DOHH2 (cell line): Measurements from ENCODE around the gene NBPF1.
"Not testable (repeated sequence)": the region's sequence is repeated elsewhere in the genome, so short reads cannot be mapped to it uniquely, and the experiment has no call there.

Source experiments
- H3F3A ChIP-seq: fragments of 200-600 bp; sonication (generic), shearing (Covaris generic); 2 replicates; pipeline ENCODE4 v1.6.0; 2016; ENCODE audit warnings: antibody characterized with exemption, mild to moderate bottlenecking; ENCODE audit not compliant: control insufficient read depth, insufficient read depth
- H3K27ac ChIP-seq: fragments of 200-600 bp; sonication (generic); 2 replicates; pipeline ENCODE4 v1.5.1; 2014; ENCODE audit warnings: low read depth, mild to moderate bottlenecking, low read length, moderate library complexity
- H3K27me3 ChIP-seq: fragments of 200-600 bp; sonication (generic); 2 replicates; pipeline ENCODE4 v1.6.1; 2014; ENCODE audit warnings: mild to moderate bottlenecking, low read length, mixed read lengths; ENCODE audit not compliant: control insufficient read depth
- H3K36me3 ChIP-seq: fragments of 200-600 bp; sonication (generic); 2 replicates; pipeline ENCODE4 v1.6.1; 2014; ENCODE audit warnings: mild to moderate bottlenecking, low read length, moderate library complexity, mixed read lengths; ENCODE audit not compliant: control insufficient read depth
- H3K4me1 ChIP-seq: fragments of 200-600 bp; sonication (generic); 2 replicates; pipeline ENCODE4 v1.6.1; 2014; ENCODE audit warnings: mild to moderate bottlenecking, low read length, mixed read lengths; ENCODE audit not compliant: control insufficient read depth
- H3K4me2 ChIP-seq: fragments of 200-600 bp; sonication (generic); 2 replicates; pipeline ENCODE4 v1.6.0; 2014; ENCODE audit warnings: mild to moderate bottlenecking, low read length, moderate library complexity
- H3K4me3 ChIP-seq: fragments of 200-600 bp; sonication (generic); 2 replicates; pipeline ENCODE4 v1.5.1; 2014; ENCODE audit warnings: mild to moderate bottlenecking, low read length, mixed read lengths
- H3K79me2 ChIP-seq: fragments of 200-600 bp; sonication (generic); 2 replicates; pipeline ENCODE4 v1.6.1; 2014; ENCODE audit warnings: mild to moderate bottlenecking, low read length, mixed read lengths; ENCODE audit not compliant: control insufficient read depth
- H3K9me2 ChIP-seq: fragments of 200-600 bp; sonication (generic); replicated peaks from 2 replicates; pipeline ENCODE4 v1.6.1; 2014; ENCODE audit warnings: mild to moderate bottlenecking, low read length, mixed read lengths; ENCODE audit not compliant: control insufficient read depth
- H3K9me3 ChIP-seq: fragments of 200-600 bp; sonication (generic); 2 replicates; pipeline ENCODE4 v1.6.1; 2014; ENCODE audit warnings: antibody characterized with exemption, low read length, mixed read lengths; ENCODE audit not compliant: control insufficient read depth, insufficient read depth
- H4K20me1 ChIP-seq: fragments of 200-600 bp; sonication (generic); 2 replicates; pipeline ENCODE4 v1.6.0; 2014; ENCODE audit warnings: low read depth, mild to moderate bottlenecking, antibody characterized with exemption, low read length, moderate library complexity; ENCODE audit not compliant: control insufficient read depth, insufficient read depth
- EZH2phosphoT487 ChIP-seq: fragments of 200-600 bp; sonication (generic); IDR thresholded peaks from 2 replicates; pipeline ENCODE4 v1.6.1; 2017; ENCODE audit warnings: borderline replicate concordance, mild to moderate bottlenecking, antibody characterized with exemption, low read length, moderate library complexity, mixed read lengths
- TF ChIP-seq, protein P1 (sequence below): fragments of 200-600 bp; sonication (generic); IDR thresholded peaks from one replicate; pipeline ENCODE4 v1.5.1; 2014; ENCODE audit warnings: antibody characterized with exemption, mild to moderate bottlenecking, low read depth, low read length; ENCODE audit not compliant: poor library complexity, severe bottlenecking

NBPF1 gene

DNA sequence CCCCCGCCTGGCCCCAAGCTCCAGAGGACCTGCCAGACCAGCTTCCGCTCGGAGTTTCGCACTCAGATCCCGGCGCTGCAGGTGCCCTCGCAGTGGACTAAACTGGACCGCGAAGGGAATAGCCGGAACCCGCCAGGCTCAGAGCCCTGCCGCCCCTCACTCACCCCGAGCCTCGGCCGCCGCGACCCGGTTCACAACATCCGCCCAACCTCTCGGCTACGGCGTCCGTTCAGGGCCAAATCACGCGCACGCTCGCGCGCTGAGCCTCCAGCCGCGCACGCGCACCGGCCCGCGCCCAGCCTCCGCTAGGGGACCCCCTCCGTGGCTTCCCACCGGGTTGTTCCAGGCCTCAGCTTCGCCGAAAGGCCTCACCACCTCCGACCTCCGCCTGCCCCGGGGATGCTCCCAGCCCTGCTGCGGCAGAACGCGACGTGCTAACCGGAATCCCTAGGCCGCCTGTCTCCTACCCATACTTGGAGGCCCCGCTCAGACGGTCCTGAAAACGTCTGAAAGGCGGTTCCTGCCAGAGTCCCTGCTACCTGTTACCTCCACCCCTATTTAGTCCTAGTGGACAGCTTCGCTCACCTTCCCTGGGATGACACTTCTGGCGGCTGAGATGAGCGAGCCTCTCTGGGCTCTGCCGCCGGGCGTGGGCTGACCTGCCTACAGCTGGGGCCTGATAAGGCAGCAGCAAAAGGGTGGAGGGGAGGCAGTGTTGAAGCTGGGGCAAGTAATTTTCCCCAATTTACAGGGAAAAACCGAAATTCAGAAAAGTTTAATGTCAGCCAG, 31.3 kb upstream of the NBPF1 start:
- TF ChIP-seq, protein P1, sequence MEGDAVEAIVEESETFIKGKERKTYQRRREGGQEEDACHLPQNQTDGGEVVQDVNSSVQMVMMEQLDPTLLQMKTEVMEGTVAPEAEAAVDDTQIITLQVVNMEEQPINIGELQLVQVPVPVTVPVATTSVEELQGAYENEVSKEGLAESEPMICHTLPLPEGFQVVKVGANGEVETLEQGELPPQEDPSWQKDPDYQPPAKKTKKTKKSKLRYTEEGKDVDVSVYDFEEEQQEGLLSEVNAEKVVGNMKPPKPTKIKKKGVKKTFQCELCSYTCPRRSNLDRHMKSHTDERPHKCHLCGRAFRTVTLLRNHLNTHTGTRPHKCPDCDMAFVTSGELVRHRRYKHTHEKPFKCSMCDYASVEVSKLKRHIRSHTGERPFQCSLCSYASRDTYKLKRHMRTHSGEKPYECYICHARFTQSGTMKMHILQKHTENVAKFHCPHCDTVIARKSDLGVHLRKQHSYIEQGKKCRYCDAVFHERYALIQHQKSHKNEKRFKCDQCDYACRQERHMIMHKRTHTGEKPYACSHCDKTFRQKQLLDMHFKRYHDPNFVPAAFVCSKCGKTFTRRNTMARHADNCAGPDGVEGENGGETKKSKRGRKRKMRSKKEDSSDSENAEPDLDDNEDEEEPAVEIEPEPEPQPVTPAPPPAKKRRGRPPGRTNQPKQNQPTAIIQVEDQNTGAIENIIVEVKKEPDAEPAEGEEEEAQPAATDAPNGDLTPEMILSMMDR: peak; percentile 66
- H3K4me3 ChIP-seq: peak overlapping the region; percentile 76

DNA sequence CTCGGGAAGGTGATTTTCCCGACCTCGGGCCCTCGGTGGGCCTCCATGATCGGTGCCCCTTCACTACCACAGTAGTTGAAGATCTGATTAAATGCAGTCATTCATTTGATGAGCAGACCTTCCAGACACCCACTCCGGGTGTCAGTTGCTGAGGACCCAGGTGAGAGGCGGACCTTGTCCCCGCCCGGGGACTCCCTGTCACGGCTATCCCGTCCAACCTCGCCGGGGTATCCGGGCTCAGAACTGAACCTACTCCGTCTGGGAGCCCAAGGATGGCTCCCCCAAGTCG, 30.8 kb upstream of the NBPF1 start:
- H3K4me1 ChIP-seq: peaks cover 25% of the 10 kb centered on the region

More for the DNA sequence above, 31.3 kb upstream of the NBPF1 start:
- not testable (repeated sequence) for H3K36me3 ChIP-seq, H3K9me3 ChIP-seq, H3F3A ChIP-seq, H3K9me2 ChIP-seq, H3K27me3 ChIP-seq, H4K20me1 ChIP-seq
- Histone ChIP-seq H3K4me2 (peak overlapping the region; percentile 81), H3K4me1 (peaks cover 25% of the 10 kb centered on the region), H3K27ac (peak overlapping the region; percentile 18), H3K79me2 (peaks cover 47% of the 10 kb centered on the region)

DNA sequence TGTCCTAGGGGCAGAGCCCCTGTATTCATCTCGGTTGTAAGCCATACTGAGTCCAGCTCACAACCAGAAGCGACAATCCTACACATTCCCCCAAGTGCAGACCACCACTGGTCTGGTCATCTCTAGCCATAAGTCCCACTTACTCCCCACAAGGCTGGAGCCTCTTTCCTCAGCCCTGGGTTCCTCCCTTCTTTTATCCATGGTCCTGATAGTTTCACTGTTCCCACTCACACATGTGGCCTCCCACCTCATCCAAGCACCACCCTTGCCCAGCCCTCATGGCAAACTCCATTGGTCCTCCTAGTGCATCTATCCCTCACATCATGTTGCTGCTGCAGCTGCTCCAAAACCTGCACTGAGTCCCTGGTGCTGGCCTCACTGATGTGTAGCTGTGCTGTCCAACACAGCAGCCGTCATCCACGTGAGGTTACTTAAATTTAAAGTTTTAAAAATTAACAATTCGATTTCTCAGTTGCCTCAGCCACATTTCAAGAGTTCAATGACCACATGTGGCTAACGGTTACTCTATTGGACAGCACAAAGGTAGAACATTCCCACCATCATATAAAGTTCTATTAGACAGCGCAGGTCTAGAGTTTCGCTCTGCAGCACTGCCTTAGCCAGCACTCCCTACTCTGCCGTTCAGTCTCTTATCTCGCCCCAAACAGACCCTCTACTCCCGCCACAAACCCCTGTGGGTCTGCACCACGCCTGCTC, 30.3 kb upstream of the NBPF1 start:
- H3K4me1 ChIP-seq: peaks cover 25% of the 10 kb centered on the region
- not testable (repeated sequence) for H3K27ac ChIP-seq, H3K9me2 ChIP-seq, H3F3A ChIP-seq, H4K20me1 ChIP-seq, H3K36me3 ChIP-seq, H3K27me3 ChIP-seq, H3K9me3 ChIP-seq
- peak overlapping the region; percentile 81 for H3K4me2 ChIP-seq
- H3K4me3 ChIP-seq: peak overlapping the region; percentile 76
- H3K79me2 ChIP-seq: peaks cover 57% of the 10 kb centered on the region

More for the DNA sequence above, 30.8 kb upstream of the NBPF1 start:
- Histone ChIP-seq H3F3A (no peaks in the 10 kb centered on the region), H3K9me3 (no peaks in the 10 kb centered on the region), H3K27ac (peak overlapping the region; percentile 18), H3K27me3 (no peaks in the 10 kb centered on the region), H4K20me1 (peaks cover 6% of the 10 kb centered on the region; the same call in 1 of the 2 replicates), H3K4me2 (peak overlapping the region; percentile 81), H3K36me3 (peaks cover 7% of the 10 kb centered on the region; the same call in 1 of the 2 replicates), H3K79me2 (peaks cover 52% of the 10 kb centered on the region), H3K4me3 (peak overlapping the region; percentile 76), H3K9me2 (no peaks in the 10 kb centered on the region)
- TF ChIP-seq, protein P1: no peak
- TF ChIP-seq EZH2phosphoT487: no peak

DNA sequence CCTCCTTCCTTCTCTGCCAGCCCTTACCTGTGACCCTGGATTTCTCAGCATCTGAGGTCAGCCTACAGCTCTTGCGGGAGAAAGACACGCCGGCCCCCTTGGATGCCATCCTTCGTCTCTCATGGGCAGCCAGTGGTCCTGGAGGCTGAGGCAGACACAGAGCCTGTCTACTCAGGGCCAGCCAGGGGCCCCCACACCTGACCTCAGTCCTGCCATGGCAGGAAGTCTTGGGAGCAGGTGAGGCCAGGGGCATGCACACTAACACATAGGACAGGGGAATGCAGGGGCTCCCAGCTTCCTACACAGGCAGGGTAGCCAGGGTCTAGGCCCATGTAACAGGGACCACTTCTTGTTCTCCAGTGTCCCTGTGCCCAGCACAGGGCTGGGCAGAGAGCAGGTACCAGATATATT, 29.6 kb upstream of the NBPF1 start:
- Histone ChIP-seq H3K4me3 (peak overlapping the region; percentile 76), H3K79me2 (peaks cover 63% of the 10 kb centered on the region)
- H3K27ac ChIP-seq: not testable (repeated sequence)

DNA sequence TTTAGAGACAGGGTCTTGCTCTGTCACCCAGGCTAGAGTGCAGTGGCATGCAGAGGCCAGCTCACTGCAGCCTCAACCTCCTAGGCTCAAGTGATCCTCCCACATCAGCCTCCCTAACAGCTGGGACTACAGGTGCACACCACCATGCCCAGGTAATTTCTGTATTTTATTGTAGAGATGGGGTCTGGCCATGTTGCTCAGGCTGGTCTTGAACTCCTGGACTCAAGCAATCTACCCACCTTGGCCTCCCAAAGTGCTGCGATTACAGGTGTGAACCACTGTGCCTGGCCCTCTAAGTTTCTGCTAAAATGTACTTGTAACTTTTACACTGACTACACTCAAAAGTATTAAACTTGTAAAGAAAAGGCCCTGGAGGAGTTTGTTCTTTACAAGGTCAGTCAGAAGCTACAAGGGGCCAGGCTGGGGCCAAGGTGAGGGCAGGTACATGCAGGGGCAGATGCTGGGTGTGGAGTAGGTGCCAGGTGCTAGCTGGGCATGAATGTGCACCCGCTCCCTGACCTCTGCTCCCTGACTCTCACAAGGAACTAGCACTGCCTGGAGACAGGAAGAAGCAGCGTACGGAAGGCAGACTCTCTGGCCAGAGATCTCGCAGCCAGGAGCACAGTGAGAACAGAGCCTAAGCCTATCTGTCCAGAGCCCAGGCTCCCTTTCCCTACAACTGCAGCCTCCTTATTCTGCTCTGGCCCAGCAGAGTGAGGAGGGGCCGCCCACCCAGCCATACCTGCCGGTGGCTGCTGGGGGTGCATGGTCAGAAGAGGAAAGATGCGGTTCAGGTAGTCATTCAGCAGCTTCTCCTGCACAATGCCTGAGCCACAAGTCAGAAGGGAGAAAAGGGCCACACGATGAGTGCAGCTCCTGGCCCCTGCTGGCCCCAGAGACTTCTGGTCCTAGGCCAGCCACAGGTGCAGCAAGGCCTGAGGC, 28.9 kb upstream of the NBPF1 start:
- not testable (repeated sequence) for H4K20me1 ChIP-seq, H3K4me3 ChIP-seq, H3K9me3 ChIP-seq, H3F3A ChIP-seq, H3K27ac ChIP-seq, H3K36me3 ChIP-seq, H3K9me2 ChIP-seq, H3K27me3 ChIP-seq
- H3K79me2 ChIP-seq: peaks cover 67% of the 10 kb centered on the region
- H3K4me2 ChIP-seq: peak overlapping the region; percentile 81
- peaks cover 25% of the 10 kb centered on the region for H3K4me1 ChIP-seq

More for the DNA sequence above, 29.6 kb upstream of the NBPF1 start:
- H3K9me3 ChIP-seq, H3K9me2 ChIP-seq, H3F3A ChIP-seq, H3K27me3 ChIP-seq, H4K20me1 ChIP-seq, H3K36me3 ChIP-seq: not testable (repeated sequence)
- H3K4me2 ChIP-seq: peak overlapping the region; percentile 81
- H3K4me1 ChIP-seq: peaks cover 25% of the 10 kb centered on the region
